DOHH2 (cell line): Measurements from ENCODE around the gene RFPL3.

Source experiments
- H3F3A ChIP-seq: fragments of 200-600 bp; sonication (generic), shearing (Covaris generic); 2 replicates; pipeline ENCODE4 v1.6.0; 2016; ENCODE audit warnings: antibody characterized with exemption, mild to moderate bottlenecking; ENCODE audit not compliant: control insufficient read depth, insufficient read depth
- H3K27ac ChIP-seq: fragments of 200-600 bp; sonication (generic); 2 replicates; pipeline ENCODE4 v1.5.1; 2014; ENCODE audit warnings: low read depth, mild to moderate bottlenecking, low read length, moderate library complexity
- H3K27me3 ChIP-seq: fragments of 200-600 bp; sonication (generic); 2 replicates; pipeline ENCODE4 v1.6.1; 2014; ENCODE audit warnings: mild to moderate bottlenecking, low read length, mixed read lengths; ENCODE audit not compliant: control insufficient read depth
- H3K36me3 ChIP-seq: fragments of 200-600 bp; sonication (generic); 2 replicates; pipeline ENCODE4 v1.6.1; 2014; ENCODE audit warnings: mild to moderate bottlenecking, low read length, moderate library complexity, mixed read lengths; ENCODE audit not compliant: control insufficient read depth
- H3K4me1 ChIP-seq: fragments of 200-600 bp; sonication (generic); 2 replicates; pipeline ENCODE4 v1.6.1; 2014; ENCODE audit warnings: mild to moderate bottlenecking, low read length, mixed read lengths; ENCODE audit not compliant: control insufficient read depth
- H3K4me2 ChIP-seq: fragments of 200-600 bp; sonication (generic); 2 replicates; pipeline ENCODE4 v1.6.0; 2014; ENCODE audit warnings: mild to moderate bottlenecking, low read length, moderate library complexity
- H3K4me3 ChIP-seq: fragments of 200-600 bp; sonication (generic); 2 replicates; pipeline ENCODE4 v1.5.1; 2014; ENCODE audit warnings: mild to moderate bottlenecking, low read length, mixed read lengths
- H3K79me2 ChIP-seq: fragments of 200-600 bp; sonication (generic); 2 replicates; pipeline ENCODE4 v1.6.1; 2014; ENCODE audit warnings: mild to moderate bottlenecking, low read length, mixed read lengths; ENCODE audit not compliant: control insufficient read depth
- H3K9me2 ChIP-seq: fragments of 200-600 bp; sonication (generic); replicated peaks from 2 replicates; pipeline ENCODE4 v1.6.1; 2014; ENCODE audit warnings: mild to moderate bottlenecking, low read length, mixed read lengths; ENCODE audit not compliant: control insufficient read depth
- H3K9me3 ChIP-seq: fragments of 200-600 bp; sonication (generic); 2 replicates; pipeline ENCODE4 v1.6.1; 2014; ENCODE audit warnings: antibody characterized with exemption, low read length, mixed read lengths; ENCODE audit not compliant: control insufficient read depth, insufficient read depth
- H4K20me1 ChIP-seq: fragments of 200-600 bp; sonication (generic); 2 replicates; pipeline ENCODE4 v1.6.0; 2014; ENCODE audit warnings: low read depth, mild to moderate bottlenecking, antibody characterized with exemption, low read length, moderate library complexity; ENCODE audit not compliant: control insufficient read depth, insufficient read depth
- EZH2phosphoT487 ChIP-seq: fragments of 200-600 bp; sonication (generic); IDR thresholded peaks from 2 replicates; pipeline ENCODE4 v1.6.1; 2017; ENCODE audit warnings: borderline replicate concordance, mild to moderate bottlenecking, antibody characterized with exemption, low read length, moderate library complexity, mixed read lengths
- TF ChIP-seq, protein P1 (sequence below): fragments of 200-600 bp; sonication (generic); IDR thresholded peaks from one replicate; pipeline ENCODE4 v1.5.1; 2014; ENCODE audit warnings: antibody characterized with exemption, mild to moderate bottlenecking, low read depth, low read length; ENCODE audit not compliant: poor library complexity, severe bottlenecking

Gene RFPL3

DNA sequence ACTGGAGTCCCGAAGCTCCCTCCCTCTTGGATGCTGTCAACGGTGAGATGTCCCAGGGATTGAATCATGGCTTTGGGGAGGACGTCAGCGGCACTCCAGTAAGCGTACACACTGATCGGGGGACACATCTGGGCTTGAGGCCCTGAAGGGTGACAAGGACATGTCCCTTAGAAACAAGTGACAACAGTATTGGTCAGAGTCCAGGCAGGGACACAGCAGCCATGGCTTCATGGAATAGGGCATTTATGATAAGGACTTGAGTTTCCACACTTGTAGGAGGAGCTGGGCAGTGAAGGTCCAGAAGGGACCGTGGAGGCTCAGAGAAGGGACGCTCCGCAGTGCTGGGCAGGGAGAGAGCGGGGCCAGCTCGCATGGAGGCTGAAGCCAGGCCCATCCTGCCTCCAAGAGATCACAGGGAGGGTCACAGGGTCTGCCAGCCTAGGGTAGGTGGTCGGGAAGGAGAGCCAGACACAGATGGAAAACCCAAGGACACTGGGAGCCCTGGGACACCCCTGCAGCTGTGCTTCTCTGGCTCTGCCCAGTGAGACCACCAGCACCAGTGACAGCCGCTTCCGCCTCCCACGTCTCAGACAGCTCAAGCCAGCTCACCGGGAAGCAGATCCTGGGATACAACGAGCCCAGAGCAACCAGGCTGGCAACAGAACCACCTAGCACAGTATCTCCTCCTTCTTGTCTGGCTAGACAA is 22.9 kb upstream of the RFPL3 start:
- Histone ChIP-seq H3K4me2 (no peak overlapping the region), H4K20me1 (no peaks in the 10 kb centered on the region), H3K9me2 (no peaks in the 10 kb centered on the region), H3K9me3 (no peaks in the 10 kb centered on the region), H3K4me1 (no peaks in the 10 kb centered on the region), H3K27me3 (no peaks in the 10 kb centered on the region), H3K36me3 (no peaks in the 10 kb centered on the region), H3K27ac (no peak overlapping the region), H3F3A (no peaks in the 10 kb centered on the region), H3K79me2 (no peaks in the 10 kb centered on the region), H3K4me3 (no peak overlapping the region)
- TF ChIP-seq, protein P1, sequence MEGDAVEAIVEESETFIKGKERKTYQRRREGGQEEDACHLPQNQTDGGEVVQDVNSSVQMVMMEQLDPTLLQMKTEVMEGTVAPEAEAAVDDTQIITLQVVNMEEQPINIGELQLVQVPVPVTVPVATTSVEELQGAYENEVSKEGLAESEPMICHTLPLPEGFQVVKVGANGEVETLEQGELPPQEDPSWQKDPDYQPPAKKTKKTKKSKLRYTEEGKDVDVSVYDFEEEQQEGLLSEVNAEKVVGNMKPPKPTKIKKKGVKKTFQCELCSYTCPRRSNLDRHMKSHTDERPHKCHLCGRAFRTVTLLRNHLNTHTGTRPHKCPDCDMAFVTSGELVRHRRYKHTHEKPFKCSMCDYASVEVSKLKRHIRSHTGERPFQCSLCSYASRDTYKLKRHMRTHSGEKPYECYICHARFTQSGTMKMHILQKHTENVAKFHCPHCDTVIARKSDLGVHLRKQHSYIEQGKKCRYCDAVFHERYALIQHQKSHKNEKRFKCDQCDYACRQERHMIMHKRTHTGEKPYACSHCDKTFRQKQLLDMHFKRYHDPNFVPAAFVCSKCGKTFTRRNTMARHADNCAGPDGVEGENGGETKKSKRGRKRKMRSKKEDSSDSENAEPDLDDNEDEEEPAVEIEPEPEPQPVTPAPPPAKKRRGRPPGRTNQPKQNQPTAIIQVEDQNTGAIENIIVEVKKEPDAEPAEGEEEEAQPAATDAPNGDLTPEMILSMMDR = no peak
- no peak for TF ChIP-seq EZH2phosphoT487

DNA sequence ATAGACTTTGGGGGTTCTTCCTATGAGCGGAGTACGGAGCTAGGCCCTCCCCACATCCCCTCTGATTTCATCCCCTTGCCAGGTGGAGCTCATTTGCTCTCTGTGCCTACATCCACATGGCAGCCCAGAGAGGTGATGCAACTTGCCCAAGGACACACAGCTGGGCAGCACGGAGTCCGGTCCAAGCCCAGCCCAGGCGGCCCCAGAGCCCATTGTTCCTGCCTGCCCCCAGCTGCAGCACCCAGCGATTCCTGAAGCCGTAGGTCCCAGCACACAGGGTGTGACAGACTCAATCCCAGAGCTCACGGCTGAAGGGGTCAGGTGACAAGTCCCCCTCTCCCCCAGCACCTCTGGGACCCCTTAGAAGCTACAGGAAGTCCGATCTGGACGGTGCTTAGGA is 22.2 kb upstream of the RFPL3 start:
- Histone ChIP-seq H3K79me2 (no peaks in the 10 kb centered on the region), H3K27ac (no peak overlapping the region), H3K9me2 (no peaks in the 10 kb centered on the region), H3K36me3 (no peaks in the 10 kb centered on the region), H3K4me3 (no peak overlapping the region), H3K4me1 (no peaks in the 10 kb centered on the region), H3F3A (no peaks in the 10 kb centered on the region), H3K27me3 (no peaks in the 10 kb centered on the region), H3K4me2 (no peak overlapping the region), H3K9me3 (no peaks in the 10 kb centered on the region), H4K20me1 (no peaks in the 10 kb centered on the region)
- TF ChIP-seq, protein P1 = no peak
- TF ChIP-seq EZH2phosphoT487 = no peak

DNA sequence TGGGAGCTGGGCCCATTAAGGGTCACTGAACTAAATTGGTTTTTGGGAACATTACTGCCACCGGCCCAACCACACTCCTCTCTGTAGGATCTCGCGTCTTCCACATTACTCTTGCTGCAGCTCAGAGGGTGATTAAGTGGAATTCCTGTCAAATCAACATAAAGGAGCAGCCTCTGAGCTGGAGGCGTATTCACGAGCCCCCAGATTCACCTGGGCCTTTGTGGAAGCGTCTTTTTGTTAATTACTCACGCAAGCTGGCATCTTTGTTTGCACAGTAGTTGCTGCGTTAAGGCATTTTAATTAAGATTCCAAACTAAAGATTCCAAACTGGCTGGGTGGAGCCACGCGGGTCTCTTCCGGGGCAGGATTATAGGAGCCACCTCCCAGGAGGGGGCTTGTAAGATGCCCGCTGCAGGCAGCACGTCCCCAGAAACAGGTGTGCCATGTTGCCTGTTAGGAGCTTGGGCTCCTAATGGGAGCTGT is 21.5 kb upstream of the RFPL3 start:
- Histone ChIP-seq H3K36me3 (no peaks in the 10 kb centered on the region), H3F3A (no peaks in the 10 kb centered on the region), H4K20me1 (no peaks in the 10 kb centered on the region), H3K9me2 (no peaks in the 10 kb centered on the region), H3K4me3 (no peak overlapping the region), H3K79me2 (no peaks in the 10 kb centered on the region), H3K4me1 (no peaks in the 10 kb centered on the region), H3K27ac (no peak overlapping the region), H3K27me3 (no peaks in the 10 kb centered on the region), H3K9me3 (no peaks in the 10 kb centered on the region), H3K4me2 (no peak overlapping the region)
- TF ChIP-seq EZH2phosphoT487 = no peak
- TF ChIP-seq, protein P1 = no peak
